ENCODE measurements around the gene CPA1.

Gene CPA1

DNA sequence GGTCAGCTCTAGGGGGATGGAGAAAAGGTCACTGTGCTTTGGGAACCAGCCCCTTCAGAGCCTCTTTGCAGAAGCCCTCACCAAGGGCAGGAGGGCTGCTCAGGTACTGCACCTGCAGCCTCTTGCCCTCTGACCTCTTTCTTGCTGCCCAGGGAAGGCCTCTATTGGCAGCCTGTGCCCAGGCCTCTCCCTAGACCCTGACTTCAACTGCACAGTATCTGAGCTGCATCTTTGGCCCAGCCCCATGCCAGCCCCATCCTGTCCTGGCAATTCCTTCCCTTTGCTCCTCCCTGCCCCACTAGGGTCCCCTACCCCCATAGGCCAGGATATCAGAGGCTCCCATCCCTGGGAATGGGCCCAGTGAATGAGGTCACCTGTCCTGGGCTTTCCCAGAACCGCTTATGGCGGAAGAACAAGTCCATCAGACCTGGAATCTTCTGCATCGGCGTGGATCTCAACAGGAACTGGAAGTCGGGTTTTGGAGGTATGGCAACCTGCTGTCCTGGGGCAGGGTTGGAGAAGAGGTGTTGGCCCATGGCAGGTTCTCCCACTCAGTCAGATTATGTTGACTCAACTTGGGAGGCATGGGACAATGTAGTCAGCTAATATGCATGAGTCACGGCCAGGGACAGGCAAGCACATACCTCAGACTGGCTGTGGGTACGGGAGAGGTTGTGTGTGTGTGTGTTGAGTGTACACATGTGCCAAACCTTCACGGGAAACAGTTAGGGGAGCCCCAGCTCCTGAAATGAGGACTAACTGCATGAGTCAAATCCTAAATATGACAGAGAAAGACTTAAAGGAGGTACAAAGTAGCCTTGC lies 17.1 kb upstream of the CPA1 start:
- Histone ChIP-seq H3F3A (ENCODE audit: insufficient read depth) (no peaks in the 10 kb centered on the region), H3K4me3 (ENCODE audit: insufficient read depth, low read length, poor library complexity, severe bottlenecking) (no peak overlapping the region), H3K9me3 (ENCODE audit: insufficient read depth, low read length) (no peaks in the 10 kb centered on the region), H3K9me2 (replicated peaks; ENCODE audit: insufficient read depth, low read length) (no peaks in the 10 kb centered on the region; the same call in 1 of the 2 replicates), H3K27ac (ENCODE audit: low read depth, low read length) (no peak overlapping the region), H3K27me3 (ENCODE audit: low read length) (no peaks in the 10 kb centered on the region), H4K20me1 (ENCODE audit: low read depth, low read length) (no peaks in the 10 kb centered on the region), H3K9ac (ENCODE audit: low read length) (no peak overlapping the region), H3K79me2 (ENCODE audit: insufficient read depth, low read length) (no peaks in the 10 kb centered on the region), H2AFZ (ENCODE audit: low read depth, low read length, severe bottlenecking) (no peak overlapping the region), H3K36me3 (ENCODE audit: low read length) (no peaks in the 10 kb centered on the region), H3K4me2 (ENCODE audit: low read depth, low read length, poor library complexity, severe bottlenecking) (no peak overlapping the region)
- TF ChIP-seq EZH2phosphoT487 (conservative IDR thresholded peaks at IDR 0.05; ENCODE audit: low read length): no peak
- TF ChIP-seq, protein P1, sequence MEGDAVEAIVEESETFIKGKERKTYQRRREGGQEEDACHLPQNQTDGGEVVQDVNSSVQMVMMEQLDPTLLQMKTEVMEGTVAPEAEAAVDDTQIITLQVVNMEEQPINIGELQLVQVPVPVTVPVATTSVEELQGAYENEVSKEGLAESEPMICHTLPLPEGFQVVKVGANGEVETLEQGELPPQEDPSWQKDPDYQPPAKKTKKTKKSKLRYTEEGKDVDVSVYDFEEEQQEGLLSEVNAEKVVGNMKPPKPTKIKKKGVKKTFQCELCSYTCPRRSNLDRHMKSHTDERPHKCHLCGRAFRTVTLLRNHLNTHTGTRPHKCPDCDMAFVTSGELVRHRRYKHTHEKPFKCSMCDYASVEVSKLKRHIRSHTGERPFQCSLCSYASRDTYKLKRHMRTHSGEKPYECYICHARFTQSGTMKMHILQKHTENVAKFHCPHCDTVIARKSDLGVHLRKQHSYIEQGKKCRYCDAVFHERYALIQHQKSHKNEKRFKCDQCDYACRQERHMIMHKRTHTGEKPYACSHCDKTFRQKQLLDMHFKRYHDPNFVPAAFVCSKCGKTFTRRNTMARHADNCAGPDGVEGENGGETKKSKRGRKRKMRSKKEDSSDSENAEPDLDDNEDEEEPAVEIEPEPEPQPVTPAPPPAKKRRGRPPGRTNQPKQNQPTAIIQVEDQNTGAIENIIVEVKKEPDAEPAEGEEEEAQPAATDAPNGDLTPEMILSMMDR (IDR thresholded peaks at IDR 0.05; ENCODE audit: insufficient read depth, low read length, poor library complexity, severe bottlenecking): no peak

GRCh38 chr7:130364451-130364850 lies 15.8 kb upstream of the CPA1 start:
- H3K79me2 ChIP-seq (ENCODE audit: insufficient read depth, low read length): no peaks in the 10 kb centered on the region
- H3F3A ChIP-seq (ENCODE audit: insufficient read depth): no peaks in the 10 kb centered on the region
- H3K9me3 ChIP-seq (ENCODE audit: insufficient read depth, low read length): no peaks in the 10 kb centered on the region
- H3K27ac ChIP-seq (ENCODE audit: low read depth, low read length): no peak overlapping the region
- H4K20me1 ChIP-seq (ENCODE audit: low read depth, low read length): no peaks in the 10 kb centered on the region
- no peak overlapping the region for H2AFZ ChIP-seq (ENCODE audit: low read depth, low read length, severe bottlenecking)
- no peak for TF ChIP-seq EZH2phosphoT487 (conservative IDR thresholded peaks at IDR 0.05; ENCODE audit: low read length)
- TF ChIP-seq, protein P1 (IDR thresholded peaks at IDR 0.05; ENCODE audit: insufficient read depth, low read length, poor library complexity, severe bottlenecking): no peak
- no peaks in the 10 kb centered on the region for H3K9me2 ChIP-seq (replicated peaks; ENCODE audit: insufficient read depth, low read length)
- no peaks in the 10 kb centered on the region for H3K27me3 ChIP-seq (ENCODE audit: low read length)
- H3K4me3 ChIP-seq (ENCODE audit: insufficient read depth, low read length, poor library complexity, severe bottlenecking): no peak overlapping the region
- H3K4me2 ChIP-seq (ENCODE audit: low read depth, low read length, poor library complexity, severe bottlenecking): no peak overlapping the region
- H3K9ac ChIP-seq (ENCODE audit: low read length): no peak overlapping the region
- H3K36me3 ChIP-seq (ENCODE audit: low read length): no peaks in the 10 kb centered on the region

GRCh38 chr7:130365088-130365487 lies 15.2 kb upstream of the CPA1 start:
- no peak overlapping the region for H3K9ac ChIP-seq (ENCODE audit: low read length)
- H3K27me3 ChIP-seq (ENCODE audit: low read length): no peaks in the 10 kb centered on the region
- H3K4me3 ChIP-seq (ENCODE audit: insufficient read depth, low read length, poor library complexity, severe bottlenecking): no peak overlapping the region
- H3K27ac ChIP-seq (ENCODE audit: low read depth, low read length): no peak overlapping the region
- H3F3A ChIP-seq (ENCODE audit: insufficient read depth): no peaks in the 10 kb centered on the region
- no peaks in the 10 kb centered on the region for H3K36me3 ChIP-seq (ENCODE audit: low read length)
- H3K9me3 ChIP-seq (ENCODE audit: insufficient read depth, low read length): no peaks in the 10 kb centered on the region
- H3K79me2 ChIP-seq (ENCODE audit: insufficient read depth, low read length): no peaks in the 10 kb centered on the region
- TF ChIP-seq EZH2phosphoT487 (conservative IDR thresholded peaks at IDR 0.05; ENCODE audit: low read length): no peak
- TF ChIP-seq, protein P1 (IDR thresholded peaks at IDR 0.05; ENCODE audit: insufficient read depth, low read length, poor library complexity, severe bottlenecking): no peak
- H3K9me2 ChIP-seq (replicated peaks; ENCODE audit: insufficient read depth, low read length): no peaks in the 10 kb centered on the region
- no peak overlapping the region for H3K4me2 ChIP-seq (ENCODE audit: low read depth, low read length, poor library complexity, severe bottlenecking)
- H4K20me1 ChIP-seq (ENCODE audit: low read depth, low read length): no peaks in the 10 kb centered on the region
- H2AFZ ChIP-seq (ENCODE audit: low read depth, low read length, severe bottlenecking): no peak overlapping the region
